ENCODE data around the gene HLF. TPM values are rescaled to one million over a fixed set of nuclear protein-coding genes. Genes with fewer than 3 reads are reported as not detected.

The HLF gene
- total RNA-seq, 4 donors from 2014 or later: 19.8 to 46.7 (median 29.9) TPM

- TF ChIP-seq, protein P1, sequence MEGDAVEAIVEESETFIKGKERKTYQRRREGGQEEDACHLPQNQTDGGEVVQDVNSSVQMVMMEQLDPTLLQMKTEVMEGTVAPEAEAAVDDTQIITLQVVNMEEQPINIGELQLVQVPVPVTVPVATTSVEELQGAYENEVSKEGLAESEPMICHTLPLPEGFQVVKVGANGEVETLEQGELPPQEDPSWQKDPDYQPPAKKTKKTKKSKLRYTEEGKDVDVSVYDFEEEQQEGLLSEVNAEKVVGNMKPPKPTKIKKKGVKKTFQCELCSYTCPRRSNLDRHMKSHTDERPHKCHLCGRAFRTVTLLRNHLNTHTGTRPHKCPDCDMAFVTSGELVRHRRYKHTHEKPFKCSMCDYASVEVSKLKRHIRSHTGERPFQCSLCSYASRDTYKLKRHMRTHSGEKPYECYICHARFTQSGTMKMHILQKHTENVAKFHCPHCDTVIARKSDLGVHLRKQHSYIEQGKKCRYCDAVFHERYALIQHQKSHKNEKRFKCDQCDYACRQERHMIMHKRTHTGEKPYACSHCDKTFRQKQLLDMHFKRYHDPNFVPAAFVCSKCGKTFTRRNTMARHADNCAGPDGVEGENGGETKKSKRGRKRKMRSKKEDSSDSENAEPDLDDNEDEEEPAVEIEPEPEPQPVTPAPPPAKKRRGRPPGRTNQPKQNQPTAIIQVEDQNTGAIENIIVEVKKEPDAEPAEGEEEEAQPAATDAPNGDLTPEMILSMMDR (IDR thresholded peaks at IDR 0.05): no peak
- TF ChIP-seq POLR2A (IDR thresholded peaks at IDR 0.05): no peak
- DNase-seq (ENCODE audit: low spot score in 2 of 2): no peak
- intact Hi-C loops (cut with DNase I; ENCODE audit: low total_unique reads): no loop called here
- 85 to 96% methylated on average over 2 of the region's 2 CpGs for WGBS, 2 donors
- H3K4me3 ChIP-seq (ENCODE audit: low read depth, poor library complexity, severe bottlenecking): no peak overlapping the region
Observed at GRCh38 chr17:55336426-55336825, 71.7 kb downstream of the HLF start.

DNA sequence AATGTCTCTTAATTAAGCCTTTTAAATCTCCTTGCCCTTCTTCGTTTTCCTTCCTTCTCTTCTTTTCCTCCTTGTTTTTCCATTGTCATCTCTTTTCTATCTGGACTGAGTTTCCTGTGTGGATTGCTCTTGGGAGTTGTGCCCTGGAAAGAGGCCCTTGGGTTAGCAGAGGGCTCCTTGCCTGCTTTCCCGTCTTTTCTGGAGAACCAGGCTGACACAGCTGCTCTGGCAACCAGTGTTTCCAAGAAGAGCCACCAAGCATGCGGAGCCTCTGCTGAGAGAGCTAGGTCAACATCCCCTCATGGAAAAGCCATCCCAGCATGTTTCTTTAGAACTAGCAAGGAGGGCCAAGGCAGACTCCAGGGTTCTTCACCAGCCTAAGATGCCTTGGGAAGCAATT, 75.4 kb downstream of the HLF start:
- no peak for DNase-seq (ENCODE audit: low spot score in 2 of 2)
- WGBS, 2 donors: 37 to 55% methylated on average over 3 of the region's 3 CpGs
- intact Hi-C loops (cut with DNase I; ENCODE audit: low total_unique reads): no loop called here

GRCh38 chr17:55340686-55341085, 75.9 kb downstream of the HLF start:
- WGBS, 2 donors: 35 to 58% methylated on average over 3 of the region's 3 CpGs
- TF ChIP-seq, protein P1 (IDR thresholded peaks at IDR 0.05): no peak
- no peak for TF ChIP-seq POLR2A (IDR thresholded peaks at IDR 0.05)
- no peak for DNase-seq (ENCODE audit: low spot score in 2 of 2)
- H3K4me3 ChIP-seq (ENCODE audit: low read depth, poor library complexity, severe bottlenecking): no peak overlapping the region
- intact Hi-C loops (cut with DNase I; ENCODE audit: low total_unique reads): no loop called here

More for the DNA sequence above, 75.4 kb downstream of the HLF start:
- TF ChIP-seq POLR2A (IDR thresholded peaks at IDR 0.05): no peak
- TF ChIP-seq, protein P1 (IDR thresholded peaks at IDR 0.05): no peak
- no peak overlapping the region for H3K4me3 ChIP-seq (ENCODE audit: low read depth, poor library complexity, severe bottlenecking)

DNA sequence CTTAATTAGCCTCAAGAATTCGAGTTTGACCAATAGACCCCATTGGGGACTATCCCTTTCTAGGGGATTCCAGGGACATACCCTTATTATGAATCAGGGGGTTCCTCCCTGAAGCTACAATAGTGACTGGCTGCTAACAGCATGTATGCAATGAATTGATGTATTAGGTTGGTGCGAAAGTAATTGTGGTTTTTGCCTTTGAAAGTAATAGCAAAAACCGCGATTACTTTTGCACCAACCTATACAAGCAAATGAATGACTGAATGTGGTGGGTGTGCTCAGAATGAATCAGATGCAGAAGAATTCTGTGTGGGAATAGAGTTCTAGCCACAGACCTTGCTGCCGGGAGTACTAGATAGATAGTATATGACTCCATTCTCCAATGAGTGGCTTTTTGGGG, 76.7 kb downstream of the HLF start:
- intact Hi-C loops (cut with DNase I; ENCODE audit: low total_unique reads): no loop called here
- 81 to 82% methylated on average over 5 of the region's 5 CpGs for WGBS, 2 donors
- no peak overlapping the region for H3K4me3 ChIP-seq (ENCODE audit: low read depth, poor library complexity, severe bottlenecking)
- no peak for TF ChIP-seq POLR2A (IDR thresholded peaks at IDR 0.05)
- TF ChIP-seq, protein P1 (IDR thresholded peaks at IDR 0.05): no peak
- DNase-seq (ENCODE audit: low spot score in 2 of 2): no peak

DNA sequence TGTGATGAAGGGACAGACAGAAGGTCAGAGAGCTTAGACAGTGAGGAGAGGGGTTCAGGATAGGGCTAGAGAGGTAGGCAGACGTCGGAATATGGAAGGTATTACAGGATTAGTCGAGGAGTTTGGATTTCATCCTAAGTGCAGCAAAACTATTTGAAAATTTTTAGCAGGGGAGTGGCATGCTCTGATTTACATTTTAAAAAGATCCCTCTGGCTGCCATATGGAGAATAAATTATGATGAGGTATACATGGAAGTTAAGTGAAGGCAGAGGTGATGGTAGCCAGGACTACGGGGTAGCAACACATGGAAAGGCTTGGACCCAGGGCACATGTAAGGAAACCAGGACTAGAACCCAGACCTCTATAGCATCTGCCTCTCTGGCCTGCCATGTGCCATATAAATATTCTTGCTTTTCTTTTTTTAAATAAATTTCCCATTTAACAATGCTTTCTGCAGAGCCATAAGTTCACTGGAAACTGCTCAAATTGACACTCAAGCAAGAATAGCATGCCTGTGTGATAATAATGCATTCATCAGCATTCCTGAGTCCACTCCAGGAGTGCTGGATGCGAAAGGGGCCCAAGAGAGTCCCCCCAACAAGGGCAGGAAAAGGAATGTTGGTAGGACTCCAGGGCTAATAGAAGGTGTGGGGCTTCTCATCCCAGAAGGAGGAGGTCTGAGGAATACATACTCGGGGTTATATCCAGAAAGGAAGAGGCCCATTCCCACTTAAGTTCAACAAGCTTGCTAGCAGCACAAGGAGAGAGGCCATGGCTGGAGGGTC, 78.2 kb downstream of the HLF start:
- no peak overlapping the region for H3K4me3 ChIP-seq (ENCODE audit: low read depth, poor library complexity, severe bottlenecking)
- no peak for TF ChIP-seq POLR2A (IDR thresholded peaks at IDR 0.05)
- TF ChIP-seq, protein P1 (IDR thresholded peaks at IDR 0.05): no peak
- DNase-seq (ENCODE audit: low spot score in 2 of 2): no peak
- intact Hi-C loops (cut with DNase I; ENCODE audit: low total_unique reads): no loop called here
- 67 to 68% methylated on average over 6 of the region's 6 CpGs for WGBS, 2 donors

Data from lower leg skin (tissue), 4 donors.